Activated T-cell treated with anti-CD3 and anti-CD28 coated beads for 48 hours (primary cell): ENCODE data around the gene SEL1L2.

Experiments
- DNase-seq: peaks from one replicate; pipeline ENCODE4 v3.0.0-alpha.2; 2020; ENCODE audit warnings: low read depth

Gene SEL1L2

GRCh38 chr20:13863244-13863643, 127.2 kb downstream of the SEL1L2 start:
- DNase-seq = no peak

- no peak for DNase-seq
Observed at GRCh38 chr20:13862245-13862644, 128.2 kb downstream of the SEL1L2 start.

GRCh38 chr20:13858871-13859270, 131.5 kb downstream of the SEL1L2 start:
- no peak for DNase-seq

- no peak for DNase-seq
Observed at GRCh38 chr20:13858439-13858838, 132.0 kb downstream of the SEL1L2 start.

GRCh38 chr20:13857961-13858360, 132.5 kb downstream of the SEL1L2 start:
- DNase-seq = no peak

GRCh38 chr20:13857304-13857703, 133.1 kb downstream of the SEL1L2 start:
- no peak for DNase-seq

- DNase-seq = no peak
Observed at GRCh38 chr20:13856354-13856753, 134.1 kb downstream of the SEL1L2 start.

- no peak for DNase-seq
Observed at GRCh38 chr20:13855613-13856012, 134.8 kb downstream of the SEL1L2 start.

GRCh38 chr20:13852306-13852705, 138.1 kb downstream of the SEL1L2 start:
- DNase-seq = no peak

- no peak for DNase-seq
Observed at GRCh38 chr20:13851279-13851678, 139.1 kb downstream of the SEL1L2 start.

- DNase-seq = no peak
Observed at GRCh38 chr20:13844296-13844695, 146.1 kb downstream of the SEL1L2 start.

GRCh38 chr20:13841206-13841605, 149.2 kb downstream of the SEL1L2 start:
- DNase-seq = no peak

GRCh38 chr20:13840093-13840465, 150.3 kb downstream of the SEL1L2 start:
- DNase-seq = no peak

- DNase-seq = no peak
Observed at GRCh38 chr20:13839421-13840092, 150.9 kb downstream of the SEL1L2 start.

GRCh38 chr20:13838664-13839063, 151.8 kb downstream of the SEL1L2 start:
- no peak for DNase-seq

- no peak for DNase-seq
Observed at GRCh38 chr20:13831476-13831875, 158.9 kb downstream of the SEL1L2 start.

GRCh38 chr20:13825465-13825864, 164.9 kb downstream of the SEL1L2 start:
- no peak for DNase-seq

- DNase-seq = no peak
Observed at GRCh38 chr20:13824459-13824858, 166.0 kb downstream of the SEL1L2 start.

- DNase-seq = no peak
Observed at GRCh38 chr20:13822459-13822858, 168.0 kb downstream of the SEL1L2 start.

- no peak for DNase-seq
Observed at GRCh38 chr20:13821876-13822275, 168.5 kb downstream of the SEL1L2 start.

- DNase-seq = no peak
Observed at GRCh38 chr20:13819885-13820645, 170.3 kb downstream of the SEL1L2 start.

GRCh38 chr20:13817342-13817741, 173.1 kb downstream of the SEL1L2 start:
- DNase-seq = no peak

- no peak for DNase-seq
Observed at GRCh38 chr20:13816757-13817156, 173.7 kb downstream of the SEL1L2 start.

- no peak for DNase-seq
Observed at GRCh38 chr20:13814672-13815071, 175.7 kb downstream of the SEL1L2 start.
